Endothelial cell (in vitro differentiated cells): ENCODE results near the gene L3MBTL1. TPM values are rescaled to one million over a fixed set of nuclear protein-coding genes. Genes with fewer than 3 reads are reported as not detected.

ENCODE experiments used
- DNase-seq: peaks from one replicate; pipeline ENCODE4 v3.0.0; 2021; ENCODE audit warnings: low spot score
- H3K27ac Mint-ChIP-seq: one replicate; pipeline ENCODE4 v1.8.0; 2021; ENCODE audit warnings: mixed read lengths, inconsistent platforms; ENCODE audit not compliant: unreplicated experiment
- H3K27me3 Mint-ChIP-seq: one replicate; pipeline ENCODE4 v1.8.0; 2021; ENCODE audit warnings: mild to moderate bottlenecking, moderate library complexity, mixed read lengths, inconsistent platforms; ENCODE audit not compliant: unreplicated experiment
- H3K36me3 Mint-ChIP-seq: one replicate; pipeline ENCODE4 v1.8.0; 2021; ENCODE audit warnings: mild to moderate bottlenecking, low read depth, mixed read lengths, inconsistent platforms; ENCODE audit not compliant: unreplicated experiment
- H3K4me1 Mint-ChIP-seq: one replicate; pipeline ENCODE4 v1.8.0; 2021; ENCODE audit warnings: mild to moderate bottlenecking, mixed read lengths, inconsistent platforms; ENCODE audit not compliant: unreplicated experiment
- H3K4me3 Mint-ChIP-seq: one replicate; pipeline ENCODE4 v1.8.0; 2021; ENCODE audit warnings: mild to moderate bottlenecking, mixed read lengths, inconsistent platforms; ENCODE audit not compliant: unreplicated experiment
- H3K9me3 Mint-ChIP-seq: one replicate; pipeline ENCODE4 v1.8.0; 2021; ENCODE audit warnings: mixed read lengths, inconsistent platforms; ENCODE audit not compliant: unreplicated experiment
- long read RNA-seq: library from polyadenylated mRNA; unstranded; transcript quantifications from one replicate; pipeline ENCODE4 v2.0.0, GENCODE V29; 2020; ENCODE audit not compliant: unreplicated experiment
- total RNA-seq: library from RNA; stranded (reverse); fragmentation: NEBNext Ultra II Directional; extraction: Animal tissue kit (Norgen Biotek cat#: 25700); gene quantifications from one replicate; pipeline ENCODE4 v1.2.1, GENCODE V29; 2021; ENCODE audit not compliant: unreplicated experiment
- TF ChIP-seq, protein P1 (sequence below): fragments of 200-600 bp; sonication (generic); IDR thresholded peaks from one replicate; pipeline ENCODE4 v1.5.0; 2021; ENCODE audit warnings: antibody characterized with exemption; ENCODE audit not compliant: unreplicated experiment

Gene L3MBTL1
- total RNA-seq, result 19.8 TPM
- long read RNA-seq, partial matches to known transcripts, result 0 of 2 reads
- long read RNA-seq, other reads (novel, unspliced or antisense), result 2 of 2 reads

DNA sequence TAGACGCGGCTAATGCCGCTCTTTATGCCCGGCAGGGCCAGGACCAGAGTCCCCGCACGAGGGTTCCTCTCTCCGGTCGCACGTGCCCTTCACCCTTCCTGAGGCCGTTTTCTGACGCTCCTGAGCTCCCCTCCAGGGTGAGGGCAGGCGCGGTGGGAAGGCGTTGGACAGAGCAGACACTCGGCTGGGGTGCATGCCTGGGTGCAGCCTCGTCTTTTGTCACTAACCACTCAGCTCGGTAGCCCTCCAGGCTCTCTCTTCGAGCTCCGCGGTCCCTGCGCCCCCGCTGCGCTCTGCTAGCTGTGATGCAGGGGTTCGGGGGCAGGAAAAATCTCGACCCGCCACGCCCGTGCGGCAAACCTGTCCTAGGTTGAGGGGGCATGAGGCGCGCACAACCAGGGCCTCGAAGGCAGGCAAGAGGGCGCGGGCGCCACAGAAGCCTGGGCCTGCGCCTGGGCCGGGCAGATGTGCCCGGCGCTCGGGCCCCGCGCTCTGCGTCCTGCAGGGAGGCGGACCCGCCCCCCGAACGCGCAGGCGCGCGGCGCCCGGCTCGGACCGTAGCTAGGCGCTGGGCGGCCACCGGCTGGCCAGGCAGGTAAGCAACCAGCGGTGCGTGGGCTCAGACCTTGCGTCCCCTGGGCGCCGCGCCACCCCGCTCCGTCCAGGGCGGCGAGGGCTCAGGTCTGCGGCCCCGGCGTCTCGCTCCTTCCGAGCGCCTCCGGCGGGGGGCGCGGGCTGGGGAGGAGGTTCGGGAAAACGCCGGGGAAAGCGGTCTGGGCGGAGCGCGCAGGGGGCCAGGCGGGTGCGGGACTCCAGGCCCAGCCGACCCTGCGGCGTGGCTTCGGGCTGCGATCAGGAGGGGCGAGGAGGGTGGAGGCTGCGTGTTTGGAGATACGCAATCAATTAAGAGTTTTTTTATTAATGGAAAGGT is at the start of gene L3MBTL1:
Gene L3MBTL1 (plus strand): TSS at position 548 of the 931 bp plus-strand sequence. CDS start 5,807 bp downstream, outside the sequence.
- Mint-ChIP-seq H3K36me3 (no peaks in the 10 kb centered on the region), H3K4me1 (no peaks in the 10 kb centered on the region), H3K9me3 (no peaks in the 10 kb centered on the region), H3K4me3 (peak within 1 kb of the TSS; percentile 91), H3K27ac (no peak within 1 kb of the TSS), H3K27me3 (peaks cover 12% of the 10 kb centered on the region)
- TF ChIP-seq, protein P1, sequence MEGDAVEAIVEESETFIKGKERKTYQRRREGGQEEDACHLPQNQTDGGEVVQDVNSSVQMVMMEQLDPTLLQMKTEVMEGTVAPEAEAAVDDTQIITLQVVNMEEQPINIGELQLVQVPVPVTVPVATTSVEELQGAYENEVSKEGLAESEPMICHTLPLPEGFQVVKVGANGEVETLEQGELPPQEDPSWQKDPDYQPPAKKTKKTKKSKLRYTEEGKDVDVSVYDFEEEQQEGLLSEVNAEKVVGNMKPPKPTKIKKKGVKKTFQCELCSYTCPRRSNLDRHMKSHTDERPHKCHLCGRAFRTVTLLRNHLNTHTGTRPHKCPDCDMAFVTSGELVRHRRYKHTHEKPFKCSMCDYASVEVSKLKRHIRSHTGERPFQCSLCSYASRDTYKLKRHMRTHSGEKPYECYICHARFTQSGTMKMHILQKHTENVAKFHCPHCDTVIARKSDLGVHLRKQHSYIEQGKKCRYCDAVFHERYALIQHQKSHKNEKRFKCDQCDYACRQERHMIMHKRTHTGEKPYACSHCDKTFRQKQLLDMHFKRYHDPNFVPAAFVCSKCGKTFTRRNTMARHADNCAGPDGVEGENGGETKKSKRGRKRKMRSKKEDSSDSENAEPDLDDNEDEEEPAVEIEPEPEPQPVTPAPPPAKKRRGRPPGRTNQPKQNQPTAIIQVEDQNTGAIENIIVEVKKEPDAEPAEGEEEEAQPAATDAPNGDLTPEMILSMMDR, result no peak
- peak; percentile 71 for DNase-seq

DNA sequence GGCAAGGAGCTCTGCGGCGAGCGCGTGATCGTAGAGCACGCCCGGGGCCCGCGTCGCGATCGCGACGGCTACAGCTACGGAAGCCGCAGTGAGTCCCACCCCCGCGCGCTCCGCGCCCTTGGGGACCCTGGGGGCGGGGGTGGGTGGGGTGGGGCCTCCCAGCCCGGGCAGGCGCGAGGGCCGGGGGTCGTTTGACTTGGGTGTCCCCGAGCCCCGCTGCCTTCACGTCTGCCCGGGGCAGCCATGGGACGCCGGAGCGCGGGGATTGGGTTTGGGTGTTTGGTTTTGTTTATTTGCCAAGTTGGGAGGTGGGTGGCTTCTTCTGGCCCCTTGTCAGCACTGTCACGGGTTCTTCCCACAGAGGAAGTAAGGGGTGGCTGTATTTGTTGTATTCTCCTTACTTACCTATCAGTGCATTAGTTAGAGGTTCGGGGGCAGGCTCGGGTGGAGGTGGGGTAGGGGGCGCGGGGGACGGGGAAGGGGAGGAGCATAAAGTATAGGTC is 49.0 kb upstream of the L3MBTL1 start:
- Mint-ChIP-seq H3K36me3 (peaks cover 39% of the 10 kb centered on the region), H3K27me3 (peaks cover 8% of the 10 kb centered on the region), H3K9me3 (no peaks in the 10 kb centered on the region), H3K27ac (peak overlapping the region; percentile 30), H3K4me3 (peak overlapping the region; percentile 94), H3K4me1 (peaks cover 8% of the 10 kb centered on the region)
- TF ChIP-seq, protein P1, result no peak
- no peak for DNase-seq

DNA sequence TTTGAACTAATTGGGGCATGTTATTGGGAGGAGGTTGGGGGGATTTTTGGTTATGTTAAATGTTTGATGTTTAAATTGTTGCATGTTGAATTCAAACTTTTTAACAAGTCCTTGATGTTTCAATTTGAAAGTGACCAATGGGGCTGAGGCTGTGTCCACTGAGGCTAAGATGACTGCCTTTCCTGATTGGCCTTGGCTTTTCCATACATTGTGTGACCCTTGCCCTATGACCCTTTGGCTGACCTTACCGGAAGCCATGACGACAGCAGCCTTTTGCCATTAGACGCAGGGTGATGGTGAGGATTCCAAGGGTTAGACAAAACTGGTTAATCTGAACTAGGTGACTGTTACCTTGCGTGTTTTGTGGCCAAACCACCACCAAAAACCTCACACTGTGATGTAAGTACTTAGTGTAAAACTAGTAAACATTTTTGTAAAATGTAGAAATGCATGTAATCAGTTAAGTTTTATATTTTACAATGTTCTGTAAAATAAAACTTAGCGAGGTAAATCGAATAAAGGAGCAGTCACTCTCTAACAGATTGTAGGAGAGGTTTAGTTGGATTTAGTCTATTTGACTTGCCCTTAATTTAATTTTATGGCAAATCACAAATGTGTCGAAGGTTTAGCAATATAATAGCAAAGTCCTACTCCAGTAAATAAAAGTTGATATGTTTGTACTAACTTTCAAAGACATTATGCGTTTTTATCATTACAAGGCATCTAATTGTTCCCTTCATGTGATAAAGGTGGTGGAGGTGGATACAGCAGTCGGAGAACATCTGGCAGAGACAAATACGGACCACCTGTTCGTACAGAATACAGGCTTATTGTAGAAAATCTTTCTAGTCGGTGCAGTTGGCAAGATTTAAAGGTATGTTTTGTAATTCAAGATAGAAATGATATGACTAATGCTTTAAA is 48.2 kb upstream of the L3MBTL1 start:
- Mint-ChIP-seq H3K4me1 (peaks cover 8% of the 10 kb centered on the region), H3K36me3 (peaks cover 47% of the 10 kb centered on the region), H3K27ac (peak overlapping the region; percentile 78), H3K4me3 (peak overlapping the region; percentile 94), H3K9me3 (no peaks in the 10 kb centered on the region), H3K27me3 (peaks cover 8% of the 10 kb centered on the region)
- TF ChIP-seq, protein P1, result no peak
- no peak for DNase-seq

DNA sequence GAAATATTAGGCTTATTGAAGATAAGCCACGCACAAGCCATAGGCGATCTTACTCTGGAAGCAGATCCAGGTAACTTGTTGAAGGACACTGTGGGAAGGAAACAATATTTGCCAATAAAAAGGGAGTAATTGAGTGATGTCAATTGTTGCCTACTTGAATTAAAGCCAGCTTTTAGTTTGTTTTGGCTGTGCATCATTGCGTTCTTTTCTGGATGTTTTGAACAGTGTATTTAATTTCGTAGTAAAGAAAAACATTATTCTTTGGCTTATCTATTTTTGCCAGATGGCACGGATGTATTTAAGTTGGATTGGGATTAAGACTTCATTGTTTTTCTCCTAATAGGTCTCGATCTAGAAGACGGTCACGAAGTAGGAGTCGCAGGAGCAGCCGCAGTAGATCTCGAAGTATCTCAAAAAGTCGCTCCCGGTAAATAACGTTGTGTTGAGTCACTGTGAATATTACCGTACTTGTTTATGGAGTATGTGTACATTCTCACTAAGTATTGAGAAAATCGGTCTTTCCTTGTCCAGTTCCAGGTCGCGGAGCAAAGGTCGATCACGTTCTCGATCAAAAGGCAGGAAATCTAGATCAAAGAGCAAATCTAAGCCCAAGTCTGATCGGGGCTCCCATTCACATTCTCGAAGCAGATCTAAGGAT is 47.2 kb upstream of the L3MBTL1 start:
- no peak overlapping the region for H3K27ac Mint-ChIP-seq
- H3K9me3 Mint-ChIP-seq, result no peaks in the 10 kb centered on the region
- H3K4me1 Mint-ChIP-seq, result peaks cover 8% of the 10 kb centered on the region
- TF ChIP-seq, protein P1, result no peak
- peak overlapping the region; percentile 27 for H3K4me3 Mint-ChIP-seq
- peaks cover 8% of the 10 kb centered on the region for H3K27me3 Mint-ChIP-seq
- no peak for DNase-seq
- H3K36me3 Mint-ChIP-seq, result peaks cover 55% of the 10 kb centered on the region
